HG03039 (cell line): Measurements from ENCODE around the gene RAB35.

Experiments
- ATAC-seq: cut with Tn5 transposase; IDR thresholded peaks from one replicate; pipeline ENCODE4 v1.9.1; 2021; ENCODE audit warnings: mild to moderate bottlenecking, moderate library complexity; ENCODE audit not compliant: unreplicated experiment

The RAB35 gene

GRCh38 chr12:120134307-120134980, 17.9 kb upstream of the RAB35 start:
- no peak for ATAC-seq

GRCh38 chr12:120132863-120133385, 16.4 kb upstream of the RAB35 start:
- ATAC-seq: peak; percentile 79

DNA sequence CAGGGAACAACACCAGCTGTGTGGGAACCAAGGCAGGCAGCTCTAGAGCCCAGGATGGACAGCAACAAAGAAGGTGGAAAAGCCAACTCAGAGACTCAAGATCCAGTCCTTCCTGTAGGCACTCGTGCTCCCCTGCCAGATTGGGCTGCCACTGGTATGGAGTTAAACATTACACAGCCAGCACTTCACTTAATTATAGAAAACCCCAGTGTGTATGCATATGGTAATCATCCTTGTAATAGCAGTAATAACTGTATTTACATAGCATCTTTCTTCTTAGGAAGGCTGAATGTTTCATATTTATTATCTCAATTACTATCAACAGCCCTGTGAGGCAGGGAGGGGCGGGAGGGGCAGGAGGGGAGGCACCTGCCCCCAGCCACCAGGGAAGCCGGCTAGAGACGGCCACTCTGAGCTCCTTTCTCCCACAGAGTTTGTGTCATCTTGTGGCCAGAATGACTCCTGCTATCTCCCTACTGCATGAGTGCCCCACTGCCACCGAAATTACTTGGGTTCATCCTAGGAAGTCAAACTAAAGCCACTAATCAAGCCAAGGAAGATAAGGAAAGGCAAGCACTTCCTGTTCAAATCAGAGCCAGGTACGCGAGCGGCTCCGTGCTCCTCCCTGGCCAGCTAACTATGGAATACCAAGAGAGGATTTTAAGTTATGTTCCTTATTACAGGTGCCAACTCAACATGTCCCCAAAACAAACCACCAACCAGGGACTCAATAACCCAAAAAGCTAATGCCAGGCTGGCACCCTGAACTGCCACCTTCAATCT, 15.7 kb upstream of the RAB35 start:
- ATAC-seq: no peak

- ATAC-seq: no peak
These were observed 14.6 kb upstream of the RAB35 start for GRCh38 chr12:120131116-120131515.

GRCh38 chr12:120130011-120130410, 13.5 kb upstream of the RAB35 start:
- no peak for ATAC-seq

DNA sequence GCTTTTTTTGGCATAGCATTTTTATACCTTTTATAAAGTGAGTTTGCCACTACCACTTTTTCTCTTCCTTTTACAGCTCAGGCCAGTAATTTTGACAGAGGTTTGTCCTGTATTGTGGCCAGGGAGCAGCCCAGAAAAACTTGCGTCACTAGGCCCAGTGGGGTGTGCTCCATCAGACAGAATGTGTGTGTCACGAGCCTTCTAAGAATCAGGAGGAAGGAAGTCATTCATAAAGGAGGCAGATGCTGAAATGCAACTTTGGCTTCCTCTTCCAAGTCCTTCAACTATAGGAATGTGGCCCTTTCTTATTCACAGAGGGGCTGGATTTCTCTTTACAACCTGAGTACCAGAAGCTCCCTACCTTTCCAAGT, 10.1 kb upstream of the RAB35 start:
- ATAC-seq: no peak

DNA sequence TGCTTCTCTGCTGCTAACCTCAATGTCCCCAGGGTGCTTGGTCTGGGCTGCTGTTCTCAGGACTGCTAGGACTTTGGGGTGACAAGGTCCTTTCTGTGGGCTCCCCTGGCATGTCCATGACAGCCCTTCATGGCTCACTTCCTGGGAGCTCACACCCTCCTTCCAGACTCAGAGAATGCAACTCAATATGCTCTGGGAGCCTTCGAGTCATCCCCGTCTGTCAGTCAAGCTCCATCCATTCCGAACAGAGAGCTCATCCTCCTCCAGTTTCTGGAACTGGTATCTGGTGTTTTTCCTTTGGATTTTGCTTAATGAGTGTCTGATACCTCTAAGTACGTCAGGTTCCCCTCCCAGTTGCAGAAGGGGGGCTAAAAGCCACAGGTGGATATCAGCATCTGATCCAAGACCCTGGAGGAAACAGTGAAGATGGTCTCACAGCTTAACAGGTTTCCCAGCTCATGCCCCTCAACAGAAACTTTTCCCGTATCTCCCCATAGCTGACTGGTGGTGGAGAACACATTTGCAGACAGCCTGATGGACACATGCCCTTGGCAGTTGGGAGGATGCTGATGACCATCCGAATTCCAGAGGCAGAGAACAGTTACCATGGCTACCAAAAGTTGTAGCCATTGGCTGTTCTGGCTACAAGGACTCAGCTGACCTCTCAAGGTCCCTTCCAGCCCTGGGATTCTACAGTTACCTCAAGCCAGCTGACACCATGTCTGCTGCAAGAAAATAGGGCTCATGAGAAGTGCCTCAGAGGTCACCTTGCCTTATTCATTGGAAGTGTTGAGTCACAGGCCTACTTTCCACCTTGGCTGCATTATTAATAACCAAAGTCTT, 9.5 kb upstream of the RAB35 start:
- no peak for ATAC-seq

GRCh38 chr12:120125029-120125428, 8.5 kb upstream of the RAB35 start:
- ATAC-seq: no peak

GRCh38 chr12:120121766-120122293, 5.3 kb upstream of the RAB35 start:
- no peak for ATAC-seq

DNA sequence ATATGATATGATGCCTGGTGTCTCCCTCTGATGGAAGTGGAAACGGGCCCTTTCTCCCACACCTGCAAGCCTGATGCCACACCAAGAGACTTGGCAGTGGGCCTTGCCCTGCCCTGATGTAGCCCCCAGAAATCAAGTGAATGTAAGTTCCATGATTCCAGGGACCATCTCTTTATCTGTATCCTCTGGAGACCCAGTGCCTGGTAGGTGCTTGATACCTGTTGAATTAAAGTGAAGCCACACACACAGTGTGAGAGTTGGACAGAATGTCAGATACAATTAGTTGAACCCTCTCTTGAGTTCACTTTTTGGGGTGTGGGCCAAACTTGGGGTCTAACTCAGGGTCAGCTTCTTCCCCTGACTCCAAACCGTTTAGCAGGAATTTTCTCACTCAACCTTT, 4.8 kb upstream of the RAB35 start:
- no peak for ATAC-seq

DNA sequence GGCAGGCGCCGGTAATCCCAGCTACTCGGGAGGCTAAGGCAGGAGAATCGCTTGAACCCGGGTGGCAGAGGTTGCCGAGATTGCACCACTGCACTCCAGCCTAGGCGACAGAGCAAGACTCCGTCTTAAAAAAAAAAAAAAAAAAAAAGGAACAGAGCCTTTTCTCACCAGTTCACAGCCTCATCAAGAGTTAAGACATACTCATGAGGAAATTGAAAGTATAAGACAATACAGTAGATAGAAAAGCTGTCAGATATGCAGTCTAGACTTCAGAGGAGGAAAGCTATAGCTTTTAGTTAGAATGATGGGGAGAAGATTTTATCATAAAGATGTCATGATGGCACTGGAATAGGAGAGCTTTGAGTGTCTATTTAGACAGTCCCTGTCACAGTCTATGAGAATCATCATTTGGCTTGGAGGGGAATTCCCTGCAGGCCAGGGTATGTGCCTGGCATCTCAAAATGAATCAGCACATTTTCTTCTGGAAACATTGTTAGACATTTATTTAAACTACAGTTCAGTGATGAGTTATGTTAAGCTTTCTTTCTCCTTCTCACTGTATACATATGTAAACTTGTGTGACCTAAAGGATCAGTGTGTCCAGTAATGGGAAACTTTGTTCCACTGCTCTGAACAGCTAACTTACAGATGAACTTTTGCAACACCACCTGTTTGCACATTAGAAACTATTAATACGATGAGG, 2.9 kb upstream of the RAB35 start:
- ATAC-seq: no peak

GRCh38 chr12:120118321-120119061, 1.9 kb upstream of the RAB35 start:
- no peak for ATAC-seq

DNA sequence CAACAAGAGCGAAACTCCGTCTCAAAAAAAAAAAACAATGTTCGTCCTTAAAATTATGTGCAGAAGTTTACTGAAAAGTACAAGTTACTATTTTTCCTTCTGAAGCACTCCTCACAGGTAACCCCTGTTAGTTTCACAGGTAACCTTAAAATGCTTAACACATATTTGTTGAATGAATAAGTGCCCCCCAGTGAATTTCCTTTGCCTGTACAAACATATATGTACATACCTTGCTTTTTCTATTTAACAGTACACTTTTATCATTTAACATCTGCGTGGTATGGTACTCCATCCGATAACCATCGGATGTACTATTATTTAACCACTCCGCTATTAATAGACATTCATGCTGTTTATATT, 1.4 kb upstream of the RAB35 start:
- no peak for ATAC-seq

DNA sequence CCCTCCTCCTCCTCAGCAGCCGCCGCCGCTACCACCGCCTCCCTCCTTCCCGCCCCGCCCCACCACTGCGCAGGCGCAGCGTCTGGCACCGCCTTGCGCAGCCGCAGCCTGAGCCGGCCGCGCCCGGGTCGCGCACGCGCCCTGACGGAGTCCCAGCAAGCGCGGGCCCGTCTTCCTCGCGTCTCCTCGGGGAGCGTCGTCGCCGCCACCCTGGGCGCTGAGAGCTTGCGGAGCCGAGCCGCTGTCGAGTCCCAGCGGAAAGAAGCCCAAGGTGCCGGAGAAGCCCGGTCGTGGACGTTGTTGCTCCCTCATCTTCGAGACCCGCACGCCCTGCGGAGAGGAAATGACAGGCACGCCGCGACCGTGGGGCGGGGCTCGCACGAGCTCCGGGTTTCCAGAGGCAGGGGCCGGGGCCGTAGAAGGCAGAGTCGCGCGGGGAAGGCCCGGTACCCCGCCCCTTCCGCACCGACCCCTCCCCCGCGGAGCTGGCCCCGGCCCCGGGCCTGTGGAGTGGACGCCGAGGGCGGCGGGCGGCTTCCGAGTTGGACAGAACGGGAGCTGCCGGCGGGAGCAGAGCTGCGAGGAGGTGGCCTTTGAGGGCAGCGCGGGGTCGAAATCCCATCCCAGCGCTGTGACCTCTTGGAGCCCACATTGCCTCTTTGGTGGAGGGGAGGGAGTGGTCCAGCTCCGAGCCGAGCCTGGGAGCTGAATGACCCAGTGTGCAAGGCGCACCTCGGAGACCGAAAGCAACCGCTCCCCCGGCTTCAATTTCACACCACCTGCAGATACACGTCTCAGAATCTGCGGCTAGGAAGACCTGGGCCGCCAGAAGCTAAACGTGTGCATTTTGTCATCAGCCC, 469 bp upstream of the RAB35 start:
- peak; percentile 48 for ATAC-seq

DNA sequence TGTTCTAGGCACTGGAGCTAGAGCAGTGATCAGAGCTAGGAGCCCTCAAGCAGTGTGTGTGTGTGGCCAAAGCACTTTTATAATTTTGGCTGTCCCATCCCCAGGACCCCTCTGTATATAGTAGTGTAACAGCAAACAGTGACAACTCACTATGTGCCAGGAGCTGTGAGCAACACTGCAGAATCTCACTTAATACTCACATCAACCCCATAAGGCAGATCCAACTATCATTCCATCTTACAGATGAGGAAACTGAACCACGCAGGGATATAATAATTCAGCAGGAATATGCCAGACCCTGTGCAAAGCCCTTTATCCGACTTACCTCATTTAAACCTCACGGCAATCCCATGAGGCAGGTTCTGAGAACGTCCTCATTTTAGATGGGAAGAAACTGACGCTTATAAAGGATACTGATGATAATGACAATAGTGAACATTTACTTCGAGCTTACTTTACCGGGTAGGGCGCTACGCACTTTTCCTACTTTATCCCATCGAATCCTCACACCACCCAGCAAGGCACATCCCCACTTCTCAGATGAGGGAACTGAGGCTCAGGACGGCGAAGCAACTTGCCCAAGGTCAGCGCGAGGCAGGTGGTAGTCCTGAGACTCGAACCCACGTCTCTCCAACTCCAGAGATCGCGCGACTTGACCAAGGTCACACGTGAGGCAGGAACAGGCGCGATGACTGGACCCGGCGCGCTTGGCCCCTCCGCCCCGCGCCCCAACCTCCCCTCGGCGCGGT, 687 bp downstream of the RAB35 start:
- peak; percentile 6 for ATAC-seq

DNA sequence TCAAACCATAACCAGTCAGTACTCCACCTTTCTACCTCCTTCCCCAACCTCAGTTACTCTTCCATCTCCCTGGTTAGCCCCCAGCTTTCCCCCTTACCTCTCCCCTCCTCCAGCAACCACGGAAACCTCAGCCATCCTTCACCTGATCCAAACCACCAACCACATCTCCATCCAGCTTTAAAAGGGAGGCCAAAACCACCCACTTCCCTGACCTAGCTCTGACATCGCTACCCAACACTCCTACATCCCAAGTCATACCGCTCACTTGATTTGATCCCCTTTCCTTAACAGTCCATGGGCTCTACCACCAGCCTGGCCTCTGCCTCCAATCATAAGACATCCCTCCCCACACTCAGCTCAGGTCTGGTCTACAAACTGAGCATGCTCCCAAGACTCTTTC, 1.5 kb downstream of the RAB35 start:
- no peak for ATAC-seq

GRCh38 chr12:120110550-120111501, 5.7 kb downstream of the RAB35 start:
- no peak for ATAC-seq
